SK-N-MC (cell line): ENCODE data around the gene LRRN1.

ENCODE experiments used
- EZH2 ChIP-seq: fragments of 200-600 bp; sonication (generic); IDR thresholded peaks from one replicate; pipeline ENCODE4 v1.6.1; 2017; ENCODE audit warnings: antibody characterized with exemption
- POLR2AphosphoS5 ChIP-seq: IDR thresholded peaks from 2 replicates; pipeline ENCODE4 v1.6.1; 2012; ENCODE audit warnings: mild to moderate bottlenecking, low read depth, low read length, borderline replicate concordance

DNA sequence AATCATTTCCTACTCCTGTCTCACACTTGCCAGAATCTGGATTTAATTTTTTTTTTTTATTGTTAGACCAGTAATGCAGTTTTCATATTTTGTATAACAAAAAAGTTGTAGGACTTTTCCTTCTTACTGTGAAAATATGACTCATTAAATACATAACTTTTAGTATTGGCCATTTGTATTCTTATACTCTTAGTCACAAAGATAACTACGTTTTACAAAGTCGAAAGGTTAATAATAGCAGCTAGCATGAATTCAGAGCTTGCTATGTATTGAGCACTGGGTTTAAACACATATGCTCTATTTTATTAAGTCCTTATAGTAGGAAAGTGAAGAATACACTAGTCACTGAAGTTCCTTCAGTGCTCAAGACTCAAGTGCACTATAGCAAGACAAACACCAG, 43.1 kb downstream of the LRRN1 start:
- no peak for TF ChIP-seq EZH2
- no peak for TF ChIP-seq POLR2AphosphoS5
